Stimulated activated memory B cell treated with anti-CD40 and anti-IgM and Interleukin-4, amounts not matched to agents 10 μg/mL and 1 μg/mL and 100 μg/mL, for 72 hours (primary cell): ENCODE data around the gene CLIC1.
A peak's percentile ranks its signal among the peaks of the same experiment; 100 is the strongest.

Experiments used
- ATAC-seq: fragments of 150-1000 bp; cut with Tn5 transposase; 2 replicates; pipeline ENCODE4 v1.10.0; 2021
- H3K27ac Mint-ChIP-seq: one replicate; pipeline ENCODE4 v1.8.0; 2022; ENCODE audit warnings: mild to moderate bottlenecking, mixed read lengths
- H3K27me3 Mint-ChIP-seq: one replicate; pipeline ENCODE4 v1.8.0; 2022; ENCODE audit warnings: mixed read lengths
- H3K36me3 Mint-ChIP-seq: one replicate; pipeline ENCODE4 v1.8.0; 2022; ENCODE audit warnings: mixed read lengths
- H3K4me1 Mint-ChIP-seq: one replicate; pipeline ENCODE4 v1.8.0; 2022; ENCODE audit warnings: mixed read lengths
- H3K4me3 Mint-ChIP-seq: one replicate; pipeline ENCODE4 v1.8.0; 2022; ENCODE audit warnings: mild to moderate bottlenecking, moderate library complexity, mixed read lengths
- H3K9me3 Mint-ChIP-seq: one replicate; pipeline ENCODE4 v1.8.0; 2022; ENCODE audit warnings: mixed read lengths

CLIC1 gene

GRCh38 chr6:31736021-31736767 lies at the start of gene CLIC1:
Gene CLIC1, minus strand, starts transcription at chr6:31736530. Its CDS starts 230 bp downstream, at chr6:31736300.
- Mint-ChIP-seq H3K36me3 (peaks cover 24% of the 10 kb centered on the region), H3K4me3 (peak within 1 kb of the TSS; percentile 95), H3K9me3 (no peaks in the 10 kb centered on the region), H3K27me3 (no peaks in the 10 kb centered on the region), H3K4me1 (peaks cover 63% of the 10 kb centered on the region), H3K27ac (peak within 1 kb of the TSS; percentile 90)
- peak; percentile 69 for ATAC-seq

- Mint-ChIP-seq H3K4me1 (peaks cover 29% of the 10 kb centered on the region), H3K4me3 (no peak overlapping the region), H3K9me3 (no peaks in the 10 kb centered on the region), H3K27me3 (no peaks in the 10 kb centered on the region), H3K36me3 (peaks cover 47% of the 10 kb centered on the region), H3K27ac (no peak overlapping the region)
- no peak for ATAC-seq
Measured at GRCh38 chr6:31785475-31785874, 49.1 kb upstream of the CLIC1 start.

- H3K4me3 Mint-ChIP-seq = no peak overlapping the region
- H3K4me1 Mint-ChIP-seq = peaks cover 17% of the 10 kb centered on the region
- H3K27me3 Mint-ChIP-seq = no peaks in the 10 kb centered on the region
- peaks cover 49% of the 10 kb centered on the region for H3K36me3 Mint-ChIP-seq
- no peak for ATAC-seq
- peak overlapping the region; percentile 69 for H3K27ac Mint-ChIP-seq
- no peaks in the 10 kb centered on the region for H3K9me3 Mint-ChIP-seq
Measured at GRCh38 chr6:31784098-31784925, 48.0 kb upstream of the CLIC1 start.

GRCh38 chr6:31782126-31782855 lies 46.0 kb upstream of the CLIC1 start:
- Mint-ChIP-seq H3K27ac (peak overlapping the region; percentile 22), H3K4me3 (no peak overlapping the region), H3K9me3 (no peaks in the 10 kb centered on the region), H3K36me3 (peaks cover 54% of the 10 kb centered on the region), H3K27me3 (no peaks in the 10 kb centered on the region), H3K4me1 (peaks cover 19% of the 10 kb centered on the region)
- ATAC-seq = no peak

- Mint-ChIP-seq H3K9me3 (no peaks in the 10 kb centered on the region), H3K27me3 (no peaks in the 10 kb centered on the region), H3K4me3 (no peak overlapping the region), H3K4me1 (peaks cover 27% of the 10 kb centered on the region), H3K27ac (no peak overlapping the region), H3K36me3 (peaks cover 55% of the 10 kb centered on the region)
- no peak for ATAC-seq
Measured at GRCh38 chr6:31781244-31782125, 45.2 kb upstream of the CLIC1 start.

- no peak overlapping the region for H3K4me3 Mint-ChIP-seq
- no peak for ATAC-seq
- H3K27me3 Mint-ChIP-seq = no peaks in the 10 kb centered on the region
- H3K36me3 Mint-ChIP-seq = peaks cover 50% of the 10 kb centered on the region
- no peak overlapping the region for H3K27ac Mint-ChIP-seq
- peaks cover 35% of the 10 kb centered on the region for H3K4me1 Mint-ChIP-seq
- H3K9me3 Mint-ChIP-seq = no peaks in the 10 kb centered on the region
Measured at GRCh38 chr6:31780507-31781243, 44.3 kb upstream of the CLIC1 start.

GRCh38 chr6:31779908-31780307 lies 43.6 kb upstream of the CLIC1 start:
- ATAC-seq = no peak
- Mint-ChIP-seq H3K9me3 (no peaks in the 10 kb centered on the region), H3K4me3 (no peak overlapping the region), H3K27ac (no peak overlapping the region), H3K27me3 (no peaks in the 10 kb centered on the region), H3K36me3 (peaks cover 48% of the 10 kb centered on the region), H3K4me1 (peaks cover 42% of the 10 kb centered on the region)

- Mint-ChIP-seq H3K9me3 (no peaks in the 10 kb centered on the region), H3K27me3 (no peaks in the 10 kb centered on the region), H3K4me3 (no peak overlapping the region), H3K4me1 (peaks cover 36% of the 10 kb centered on the region), H3K27ac (no peak overlapping the region), H3K36me3 (peaks cover 41% of the 10 kb centered on the region)
- ATAC-seq = no peak
Measured at GRCh38 chr6:31778999-31779885, 42.9 kb upstream of the CLIC1 start.

- H3K4me1 Mint-ChIP-seq = peaks cover 33% of the 10 kb centered on the region
- no peak for ATAC-seq
- peaks cover 35% of the 10 kb centered on the region for H3K36me3 Mint-ChIP-seq
- H3K9me3 Mint-ChIP-seq = no peaks in the 10 kb centered on the region
- no peaks in the 10 kb centered on the region for H3K27me3 Mint-ChIP-seq
- H3K4me3 Mint-ChIP-seq = no peak overlapping the region
- peak overlapping the region; percentile 90 for H3K27ac Mint-ChIP-seq
Measured at GRCh38 chr6:31778193-31778592, 41.9 kb upstream of the CLIC1 start.

GRCh38 chr6:31777667-31778050 lies 41.3 kb upstream of the CLIC1 start:
- Mint-ChIP-seq H3K36me3 (peaks cover 30% of the 10 kb centered on the region), H3K27me3 (no peaks in the 10 kb centered on the region), H3K4me3 (no peak overlapping the region), H3K9me3 (no peaks in the 10 kb centered on the region), H3K27ac (peak overlapping the region; percentile 90), H3K4me1 (peaks cover 38% of the 10 kb centered on the region)
- ATAC-seq = no peak

GRCh38 chr6:31776989-31777666 lies 40.8 kb upstream of the CLIC1 start, which contains the start of gene VWA7:
Gene VWA7, minus strand, starts transcription at chr6:31777328. Its CDS starts 549 bp downstream, at chr6:31776779.
- peaks cover 28% of the 10 kb centered on the region for H3K36me3 Mint-ChIP-seq
- peaks cover 40% of the 10 kb centered on the region for H3K4me1 Mint-ChIP-seq
- ATAC-seq = peak; percentile 92
- H3K4me3 Mint-ChIP-seq = peak within 1 kb of the TSS; percentile 51
- peak within 1 kb of the TSS; percentile 90 for H3K27ac Mint-ChIP-seq
- no peaks in the 10 kb centered on the region for H3K27me3 Mint-ChIP-seq
- no peaks in the 10 kb centered on the region for H3K9me3 Mint-ChIP-seq

- Mint-ChIP-seq H3K27ac (peak overlapping the region; percentile 90), H3K9me3 (no peaks in the 10 kb centered on the region), H3K27me3 (no peaks in the 10 kb centered on the region), H3K4me3 (peak overlapping the region; percentile 51), H3K36me3 (peaks cover 28% of the 10 kb centered on the region), H3K4me1 (peaks cover 40% of the 10 kb centered on the region)
- no peak for ATAC-seq
Measured at GRCh38 chr6:31776485-31776988, 40.2 kb upstream of the CLIC1 start.
